Glomerular visceral epithelial cell (primary cell): ENCODE results near the gene MYO9B.
A peak's percentile ranks its signal among the peaks of the same experiment; 100 is the strongest.

Experiments used
- DNase-seq: peaks from one replicate; pipeline ENCODE4 v3.0.0-alpha.2; 2016; ENCODE audit errors: extremely low spot score

Gene MYO9B

GRCh38 chr19:17060802-17061201 is 14.8 kb upstream of the MYO9B start:
- no peak for DNase-seq

DNA sequence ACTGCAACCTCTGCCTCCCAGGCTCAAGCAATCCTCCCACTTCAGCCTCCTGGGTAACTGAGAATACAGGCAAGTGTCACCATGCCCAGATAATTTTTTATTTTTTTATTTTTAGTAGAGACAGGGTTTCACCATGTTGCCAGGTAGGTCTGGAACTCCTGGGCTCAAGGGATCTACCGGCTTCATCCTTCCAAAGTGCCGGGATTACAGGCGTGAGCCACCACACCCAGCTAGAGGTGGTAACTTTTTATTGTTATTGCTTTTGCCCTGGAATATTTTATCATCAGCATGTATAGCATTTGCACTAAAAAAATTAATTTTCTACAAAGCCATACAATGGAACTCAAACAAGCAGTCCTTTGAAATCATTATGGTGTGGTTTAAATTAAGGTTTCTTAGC is 14.4 kb upstream of the MYO9B start:
- no peak for DNase-seq

- DNase-seq, result no peak
Observed at GRCh38 chr19:17061691-17062090, 13.9 kb upstream of the MYO9B start.

DNA sequence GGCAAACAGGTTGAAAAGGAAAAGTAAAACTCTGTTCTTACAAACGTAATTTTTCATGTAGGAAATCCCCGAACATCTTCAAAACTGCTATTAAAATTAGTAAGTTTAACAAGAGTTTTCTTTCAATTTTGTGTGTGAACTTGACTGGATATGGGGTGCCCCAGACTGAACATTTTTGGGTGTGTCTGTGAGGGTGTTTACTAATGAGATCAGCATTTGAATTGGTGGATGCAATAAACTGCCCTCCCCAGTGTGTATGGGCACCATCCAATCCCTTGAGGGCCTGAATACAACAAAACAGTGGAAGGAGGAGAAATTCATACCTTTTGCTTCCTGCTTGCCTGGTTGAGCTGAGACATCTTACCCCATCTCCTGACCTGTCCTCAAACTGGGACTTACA is 12.1 kb upstream of the MYO9B start:
- DNase-seq, result no peak

- DNase-seq, result no peak
Observed at GRCh38 chr19:17069193-17069592, 6.4 kb upstream of the MYO9B start.

- DNase-seq, result no peak
Observed at GRCh38 chr19:17070421-17070820, 5.2 kb upstream of the MYO9B start.

DNA sequence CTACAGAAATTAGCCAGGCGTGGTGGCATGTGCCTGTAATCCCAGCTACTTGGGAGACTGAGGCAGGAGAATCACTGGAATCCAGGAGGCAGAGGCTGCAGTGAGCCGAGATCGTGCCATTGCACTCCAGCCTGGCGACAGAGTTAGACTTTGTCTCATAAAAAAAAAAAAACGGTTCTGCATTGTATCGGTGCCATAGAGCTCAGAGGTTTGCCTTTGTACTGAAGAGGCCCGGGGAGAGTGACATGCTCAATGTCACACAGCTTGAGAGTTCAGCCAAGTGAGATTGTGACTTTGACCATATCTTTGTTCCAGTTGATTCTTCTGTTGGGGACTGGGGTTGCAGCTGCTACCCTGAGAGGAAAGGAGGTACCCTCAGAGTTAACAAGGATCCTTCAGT is 4.7 kb upstream of the MYO9B start:
- DNase-seq, result no peak

DNA sequence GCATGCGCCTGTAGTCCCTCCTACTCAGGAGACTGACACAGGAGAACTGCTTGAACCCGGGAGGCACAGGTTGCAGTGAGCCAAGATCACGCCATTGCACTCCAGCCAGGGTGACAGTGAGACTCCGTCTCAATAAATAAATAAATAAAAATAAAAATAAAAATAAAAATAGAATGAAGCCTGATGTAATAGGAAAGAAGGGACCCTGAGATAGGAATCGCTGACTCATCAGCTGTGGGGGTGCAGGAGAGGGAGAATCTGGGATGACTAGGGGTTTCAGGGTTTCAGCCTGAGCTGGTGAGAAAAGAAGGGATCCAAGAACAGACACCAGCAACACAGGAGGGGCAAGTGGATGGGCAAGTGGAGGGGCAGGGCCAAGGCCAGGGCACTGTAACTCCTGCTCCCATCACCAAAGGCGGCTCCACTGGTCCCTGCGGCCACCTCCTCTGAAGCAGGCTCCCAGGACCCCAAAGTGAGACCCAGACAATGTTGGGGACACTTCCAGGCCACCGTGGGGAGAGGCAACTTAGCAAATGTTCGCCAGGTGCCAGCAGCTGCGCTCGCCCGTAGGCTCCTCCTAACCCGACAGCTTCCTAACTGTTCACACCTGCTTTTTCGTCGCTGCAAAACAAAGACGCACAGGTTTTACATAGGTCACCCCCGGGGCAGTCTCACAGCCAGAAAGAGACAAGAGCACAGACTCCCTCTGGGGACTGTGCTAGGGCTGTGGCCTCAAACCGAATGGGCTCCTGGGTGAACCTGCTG is 1.5 kb upstream of the MYO9B start:
- no peak for DNase-seq

DNA sequence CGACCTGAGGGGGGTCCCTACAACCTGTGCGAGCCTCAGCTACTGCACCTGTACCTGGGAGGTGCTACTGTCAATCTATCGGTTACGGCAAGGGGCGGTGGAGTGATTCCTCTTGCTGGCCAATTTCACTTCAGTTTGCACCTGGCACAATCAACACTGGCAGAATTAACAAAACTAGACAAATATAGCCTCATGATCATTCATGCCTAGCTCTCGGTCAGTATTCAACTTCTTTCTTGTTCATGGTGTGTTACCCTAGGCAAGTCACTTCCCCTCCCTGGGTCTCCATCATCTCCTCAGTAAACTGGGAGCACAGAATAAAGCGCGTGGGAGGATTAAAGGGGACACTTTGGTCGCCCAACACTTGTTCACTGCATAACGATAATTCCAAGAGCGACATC is 943 bp upstream of the MYO9B start:
- DNase-seq, result no peak

- DNase-seq, result peak; percentile 47
Observed at GRCh38 chr19:17075864-17076542, 426 bp downstream of the MYO9B start.

GRCh38 chr19:17076543-17076991 is 990 bp downstream of the MYO9B start:
- DNase-seq, result no peak

- no peak for DNase-seq
Observed at GRCh38 chr19:17077447-17078028, 2.0 kb downstream of the MYO9B start.

DNA sequence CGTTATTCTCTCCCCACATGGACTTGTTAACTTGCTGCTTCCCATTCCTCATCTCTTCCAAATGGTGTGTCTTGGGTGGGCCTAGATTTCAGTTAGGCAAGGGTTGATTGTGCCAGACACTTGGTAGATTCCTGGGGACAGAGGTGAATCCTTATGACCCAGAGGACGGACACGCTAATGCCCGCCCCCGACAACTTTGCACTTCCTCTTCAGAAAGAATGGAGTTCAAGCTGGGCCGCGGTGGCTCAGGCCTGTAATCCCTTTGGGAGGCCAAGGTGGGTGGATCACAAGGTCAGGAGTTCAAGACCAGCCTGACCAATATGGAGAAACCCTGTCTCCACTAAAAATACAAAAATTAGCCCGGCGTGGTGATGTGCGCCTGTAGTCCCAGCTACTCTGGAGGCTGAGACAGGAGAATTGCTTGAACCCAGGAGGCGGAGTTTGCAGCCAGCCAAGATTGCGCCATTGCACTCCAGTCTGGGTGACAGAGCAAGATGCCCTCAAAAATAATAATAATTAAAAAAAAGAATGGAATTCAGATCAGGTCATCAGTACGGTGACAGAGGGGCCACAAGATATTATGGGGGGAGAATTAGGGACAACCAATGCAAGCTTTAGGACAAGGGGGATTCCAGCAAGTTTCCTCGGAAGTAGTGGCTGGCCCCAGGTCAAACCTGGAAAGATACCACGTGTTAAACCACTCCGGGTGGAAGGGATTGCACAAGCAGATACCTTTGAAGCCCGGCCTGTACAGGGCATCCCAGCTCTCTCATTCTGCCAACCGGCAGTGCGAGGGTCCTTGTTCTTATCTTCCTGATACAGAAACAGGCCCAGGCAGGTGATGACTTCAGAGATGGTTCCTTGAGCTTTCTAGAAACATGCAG is 2.7 kb downstream of the MYO9B start:
- no peak for DNase-seq

GRCh38 chr19:17078920-17079709 is 3.5 kb downstream of the MYO9B start:
- DNase-seq, result no peak

DNA sequence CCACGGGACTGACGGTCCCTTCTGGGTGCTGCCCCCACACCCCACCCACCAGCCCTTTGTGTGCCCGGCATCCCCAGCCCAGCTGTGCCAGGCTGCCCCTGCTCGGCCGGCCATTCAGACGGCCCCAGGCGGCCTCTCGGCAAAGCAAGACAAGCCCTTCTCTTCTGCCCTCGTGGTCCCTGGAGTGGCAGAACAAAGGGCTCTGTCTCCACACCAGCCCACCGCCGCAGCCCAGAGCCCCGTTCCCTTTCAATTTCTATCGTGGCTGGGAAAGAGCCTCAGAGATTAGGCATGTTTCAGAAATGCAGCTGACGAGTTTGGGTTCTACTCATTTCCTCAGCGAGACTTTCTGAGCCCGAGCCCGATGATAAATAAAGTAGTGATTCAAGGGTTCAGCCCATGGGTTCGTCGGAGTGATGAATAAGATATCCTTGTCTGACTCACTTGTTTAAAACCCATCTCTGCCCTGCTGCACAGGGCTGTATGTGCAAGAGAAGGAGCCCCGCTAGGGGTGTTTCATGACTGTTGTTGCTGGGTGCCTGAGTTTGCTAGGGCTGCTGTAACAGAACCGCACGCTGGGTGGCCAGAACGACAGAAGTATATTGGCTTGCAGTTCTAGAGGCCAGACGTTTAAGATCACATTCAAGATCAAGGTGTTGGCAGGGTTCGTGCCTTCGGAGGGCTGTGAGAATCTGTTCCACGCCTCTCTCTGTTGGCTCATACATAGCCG is 4.3 kb downstream of the MYO9B start:
- DNase-seq, result peak; percentile 97

DNA sequence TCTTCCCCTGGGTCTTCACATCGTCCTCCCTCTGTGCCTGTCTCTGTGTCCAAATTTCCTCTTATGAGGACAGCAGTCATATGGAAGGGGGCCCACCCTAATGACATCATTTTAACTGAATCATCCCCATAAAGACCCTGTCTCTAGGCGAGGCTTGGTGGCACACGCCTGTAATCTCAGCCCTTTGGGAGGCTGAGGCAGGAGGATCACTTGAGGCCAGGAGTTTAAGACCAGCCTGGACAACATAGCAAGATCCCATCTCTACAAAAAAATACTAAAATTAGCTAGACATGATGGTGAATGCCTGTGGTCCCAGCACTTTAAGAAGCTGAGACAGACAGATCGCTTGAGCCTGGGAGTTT is 4.8 kb downstream of the MYO9B start:
- DNase-seq, result no peak

- DNase-seq, result no peak
Observed at GRCh38 chr19:17081672-17082630, 6.4 kb downstream of the MYO9B start.

DNA sequence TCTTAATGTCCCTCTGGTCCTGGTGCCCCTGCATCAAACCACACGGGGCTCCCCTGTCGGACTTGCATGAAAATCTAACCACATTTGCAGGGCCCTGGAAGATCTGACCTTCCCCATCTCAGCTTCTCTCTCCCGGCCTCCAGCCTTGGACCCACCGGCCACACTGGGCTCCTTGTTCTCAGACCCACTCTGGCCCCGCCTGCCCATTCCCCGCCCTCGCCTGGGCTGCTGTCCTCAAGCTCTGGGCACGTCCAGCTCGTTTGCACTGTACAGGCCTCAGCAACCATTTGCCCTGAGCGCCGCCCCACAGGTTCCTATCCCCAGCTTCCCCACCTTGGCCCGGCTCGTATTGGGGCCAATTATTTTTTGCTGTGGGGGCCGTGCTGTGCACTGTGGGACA is 10.5 kb downstream of the MYO9B start:
- DNase-seq, result no peak

DNA sequence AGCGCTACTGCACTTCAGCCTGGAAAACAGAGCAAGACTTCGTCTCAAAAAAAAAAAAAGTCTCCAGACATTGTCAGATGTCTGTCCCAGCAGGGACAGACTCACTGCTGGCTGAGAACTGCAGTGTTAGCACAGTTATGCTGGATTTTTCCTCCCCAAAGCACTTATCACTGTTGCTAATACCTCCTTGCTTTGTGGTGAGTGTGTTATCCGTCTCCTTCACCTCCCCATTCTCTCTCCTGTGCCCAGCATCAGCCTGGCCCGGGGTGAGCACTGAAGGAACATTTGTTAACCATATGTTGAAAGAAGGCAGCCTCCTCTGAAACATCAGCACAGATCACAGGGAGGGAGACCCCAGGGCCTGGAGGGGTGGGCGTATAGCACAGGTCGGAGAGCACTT is 11.3 kb downstream of the MYO9B start:
- no peak for DNase-seq

DNA sequence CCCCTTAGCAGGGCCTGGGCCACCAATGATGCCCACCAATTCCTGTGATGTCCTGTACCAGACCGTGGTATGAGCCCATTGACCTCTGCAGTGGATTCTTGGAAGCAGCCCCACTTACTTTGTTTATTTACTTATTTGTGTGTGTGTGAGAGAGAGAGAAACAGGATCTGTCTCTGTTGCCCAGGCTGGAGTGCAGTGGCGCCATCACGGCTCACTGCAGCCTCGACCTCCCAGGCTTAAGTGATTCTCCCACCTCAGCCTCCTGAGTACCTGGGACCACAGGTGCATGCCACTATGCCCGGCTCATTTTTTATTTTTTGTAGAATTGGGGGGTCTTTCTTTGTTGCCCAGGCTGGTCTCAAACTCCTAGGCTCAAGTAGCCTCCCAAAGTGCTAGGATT is 13.0 kb downstream of the MYO9B start:
- no peak for DNase-seq
